LNCAP (cell line): ENCODE measurements around the gene NBAS.

ENCODE experiments used
- CTCF ChIP-seq: fragments of 450-650 bp; IDR thresholded peaks from 2 replicates; pipeline ENCODE4 v1.5.1; 2017; ENCODE audit warnings: mild to moderate bottlenecking

The NBAS gene

GRCh38 chr2:15303874-15304273, 257.3 kb downstream of the NBAS start:
- no peak for TF ChIP-seq CTCF

GRCh38 chr2:15302154-15302553, 259.0 kb downstream of the NBAS start:
- TF ChIP-seq CTCF: no peak

DNA sequence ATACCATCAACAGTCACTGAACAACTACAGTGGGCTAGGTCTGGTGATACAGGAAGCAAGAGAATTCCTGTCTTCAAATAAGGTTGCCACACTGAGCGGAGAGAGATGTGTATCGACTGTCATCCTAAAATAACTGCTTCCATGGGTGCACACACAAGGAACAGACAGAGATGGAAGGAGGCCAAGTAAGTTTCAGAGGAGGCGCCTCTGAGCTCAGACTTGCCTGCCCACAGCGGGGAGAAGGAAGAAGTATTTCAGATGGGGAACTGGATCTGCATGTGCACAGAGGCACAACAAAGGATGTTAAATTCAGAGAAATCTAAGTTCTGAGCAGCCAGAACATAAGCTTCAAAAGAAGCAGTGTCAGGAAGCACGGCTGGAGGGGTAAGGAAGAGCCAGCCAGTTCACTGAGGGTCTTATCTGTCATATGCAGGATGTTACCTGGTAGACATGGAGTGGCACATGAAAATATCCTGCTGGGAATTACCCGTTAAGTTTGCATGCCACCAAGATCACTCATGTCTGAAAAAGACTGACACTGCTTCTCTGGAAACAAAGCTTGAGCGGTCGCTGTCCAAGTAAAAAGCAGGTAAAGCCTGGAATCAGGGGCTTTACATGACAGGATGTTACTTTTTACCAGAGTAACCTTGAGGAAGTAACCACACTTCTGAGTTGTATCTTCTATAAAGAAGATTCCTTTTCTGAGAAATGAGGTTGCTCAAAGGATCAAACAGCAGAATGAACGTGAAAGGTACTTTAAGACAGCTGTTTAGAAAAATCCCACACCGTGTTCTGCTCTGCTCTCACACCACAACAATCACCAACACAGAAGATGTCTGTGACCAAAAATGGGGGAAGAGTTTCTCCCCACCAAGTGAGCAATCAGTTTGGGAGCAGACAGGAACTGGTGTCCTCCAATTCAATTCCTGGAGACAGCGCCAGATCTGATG, 260.2 kb downstream of the NBAS start:
- no peak for TF ChIP-seq CTCF

DNA sequence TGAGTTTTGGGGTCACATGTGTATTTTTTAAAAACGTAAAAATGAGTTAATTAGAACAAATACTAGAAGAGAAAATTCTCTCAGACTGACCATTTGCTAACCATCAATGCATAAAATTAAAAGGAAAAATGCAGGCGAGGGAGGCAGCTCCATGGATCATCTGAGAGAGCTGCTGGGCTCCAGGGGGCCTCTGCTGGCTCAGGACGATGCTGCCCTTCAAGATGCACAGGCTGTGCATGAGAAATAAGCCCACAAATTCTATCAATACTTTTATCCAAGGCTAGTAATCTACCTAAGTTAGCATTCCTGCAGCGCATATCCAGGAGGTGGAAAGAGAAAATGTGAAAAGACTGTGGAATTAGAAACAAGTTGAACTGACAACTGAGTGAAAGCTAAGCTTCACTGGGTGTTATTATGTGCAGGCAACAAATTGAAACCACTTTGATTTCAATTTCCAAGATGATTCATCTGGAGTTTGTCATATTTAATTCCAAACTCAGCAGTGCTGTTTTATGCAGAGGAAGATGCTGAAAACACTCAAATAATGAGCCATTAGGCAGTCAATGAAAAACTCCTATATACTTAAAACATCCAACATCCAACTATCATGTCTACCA, 261.1 kb downstream of the NBAS start:
- no peak for TF ChIP-seq CTCF

DNA sequence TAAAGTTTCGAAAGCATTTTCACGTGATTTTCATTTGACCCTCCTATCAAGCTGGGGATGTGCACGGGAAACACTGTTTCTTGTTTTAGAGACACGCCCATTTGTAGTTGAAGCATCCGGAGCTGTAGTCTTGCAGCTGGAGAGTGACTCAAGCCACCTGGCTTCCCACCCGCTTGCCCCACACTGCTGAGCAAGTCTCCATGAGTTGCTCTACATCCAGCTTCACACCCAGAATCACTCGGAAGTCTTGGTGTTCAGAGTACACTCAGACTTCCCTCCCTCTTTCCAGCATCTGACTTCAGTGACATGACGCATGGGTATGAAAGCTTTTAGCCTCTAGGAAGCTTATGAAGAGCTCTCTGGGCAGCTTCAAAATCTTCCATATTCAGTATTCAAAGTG, 262.4 kb downstream of the NBAS start:
- no peak for TF ChIP-seq CTCF

DNA sequence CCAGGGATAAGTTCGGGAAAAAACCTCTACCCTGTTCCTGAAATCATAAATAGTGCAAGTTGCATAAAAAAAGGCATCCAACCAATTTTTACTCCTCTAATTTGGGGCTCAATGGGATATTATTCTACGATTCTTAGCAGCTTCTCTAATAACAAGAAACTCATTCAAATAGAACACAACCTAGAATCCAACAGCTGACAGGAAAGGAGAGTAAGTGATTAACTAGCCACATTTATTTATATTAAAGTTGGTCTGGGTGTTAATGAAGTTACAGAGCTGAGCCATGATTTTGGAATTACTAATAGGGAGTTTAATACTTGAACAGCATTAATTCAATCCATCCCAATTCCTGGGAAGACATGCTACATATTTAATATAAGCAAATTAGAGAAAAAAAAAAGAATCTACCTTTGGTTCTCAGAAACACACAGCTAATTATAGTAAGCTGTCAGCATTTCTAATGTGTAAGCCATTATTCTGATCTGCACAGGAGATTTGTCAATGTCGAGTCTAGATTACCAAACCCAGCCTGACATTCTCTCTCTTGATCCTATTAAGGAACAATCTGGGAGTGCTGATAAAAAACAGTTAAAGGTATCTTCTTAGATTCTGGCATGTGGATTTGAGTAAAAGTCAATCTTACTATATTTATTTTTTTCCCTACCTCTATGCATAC, 267.7 kb downstream of the NBAS start:
- no peak for TF ChIP-seq CTCF

DNA sequence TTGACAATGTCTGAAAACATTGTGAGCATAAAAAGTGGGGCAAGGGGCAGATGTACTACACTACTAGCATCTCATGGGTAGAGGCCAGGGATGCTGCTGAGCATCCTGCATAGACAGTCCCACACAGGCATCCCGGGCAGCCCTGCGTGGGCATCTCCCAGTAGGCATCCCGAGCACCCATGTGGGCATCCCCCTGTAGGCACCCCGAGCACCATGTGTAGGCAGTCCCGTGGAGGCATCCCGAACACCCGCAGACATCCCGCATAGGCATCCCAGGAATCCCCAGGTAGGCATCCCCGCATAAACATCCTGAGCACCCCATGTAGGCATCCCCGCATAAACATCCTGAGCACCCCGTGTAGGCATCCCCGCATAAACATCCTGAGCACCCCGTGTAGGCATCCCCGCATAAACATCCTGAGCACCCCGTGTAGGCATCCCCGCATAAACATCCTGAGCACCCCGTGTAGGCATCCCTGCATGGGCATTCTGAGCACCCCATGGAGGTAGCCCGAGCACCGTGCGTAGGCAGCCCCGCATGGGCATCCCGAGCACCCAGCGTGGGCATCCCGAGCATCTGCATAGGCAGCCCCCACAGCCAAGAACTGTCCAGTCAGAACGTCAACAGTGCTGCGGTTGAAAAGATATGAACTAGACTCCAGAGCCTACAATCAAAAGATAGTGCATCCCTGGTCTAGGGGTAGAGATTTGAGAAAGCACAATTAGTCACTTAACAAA, 273.5 kb downstream of the NBAS start:
- no peak for TF ChIP-seq CTCF
